Calu3 (cell line): Measurements from ENCODE around the gene IL1R2. TPM values are rescaled to one million over a fixed set of nuclear protein-coding genes. Genes with fewer than 3 reads are reported as not detected.

ENCODE experiments used
- BruUV-seq: library from RNA; stranded (reverse); fragments of 400-500 nt; replicated peaks from 2 replicates; lab custom pipeline; 2021; lab: Mats Ljungman, UMichigan
- CTCF ChIA-PET: fragments of 300-600 bp; sonication (Branson Sonifier 250); formaldehyde crosslinking; loops from one replicate; lab custom pipeline; 2022; ENCODE audit warnings: antibody characterized with exemption; lab: Charles Lee
- DNase-seq: peaks from one replicate; pipeline ENCODE4 v3.0.0; 2022
- H3K27ac Mint-ChIP-seq: one replicate; pipeline ENCODE4 v1.8.0; 2022; ENCODE audit warnings: mixed read lengths; ENCODE audit not compliant: unreplicated experiment
- H3K27me3 Mint-ChIP-seq: one replicate; pipeline ENCODE4 v1.8.0; 2022; ENCODE audit warnings: mixed read lengths; ENCODE audit not compliant: unreplicated experiment
- H3K36me3 Mint-ChIP-seq: one replicate; pipeline ENCODE4 v1.8.0; 2022; ENCODE audit warnings: mild to moderate bottlenecking, moderate library complexity, mixed read lengths; ENCODE audit not compliant: insufficient read depth, unreplicated experiment
- H3K4me1 Mint-ChIP-seq: one replicate; pipeline ENCODE4 v1.8.0; 2022; ENCODE audit warnings: mild to moderate bottlenecking, low read depth, mixed read lengths; ENCODE audit not compliant: unreplicated experiment
- H3K4me3 Mint-ChIP-seq: one replicate; pipeline ENCODE4 v1.8.0; 2022; ENCODE audit warnings: mild to moderate bottlenecking, low read depth, moderate library complexity, mixed read lengths; ENCODE audit not compliant: unreplicated experiment
- H3K9me3 Mint-ChIP-seq: one replicate; pipeline ENCODE4 v1.8.0; 2022; ENCODE audit warnings: low read depth, mixed read lengths; ENCODE audit not compliant: unreplicated experiment
- intact Hi-C: fragments of 100-400 bp; cut with micrococcal nuclease; formaldehyde crosslinking; loops from one replicate; pipeline ENCODE4 v1.10.0; 2022; ENCODE audit not compliant: unreplicated experiment
- total RNA-seq: library from RNA; stranded (reverse); gene quantifications from 2 replicates; pipeline ENCODE4 v1.2.3, GENCODE V29; 2022
- TF ChIP-seq, protein P1 (sequence below): fragments of 200-600 bp; IDR thresholded peaks from one replicate; pipeline ENCODE4 v1.8.0; 2022; ENCODE audit warnings: antibody characterized with exemption; ENCODE audit not compliant: unreplicated experiment

IL1R2 gene
- total RNA-seq, 1 experiment from 2014 or later = not detected

DNA sequence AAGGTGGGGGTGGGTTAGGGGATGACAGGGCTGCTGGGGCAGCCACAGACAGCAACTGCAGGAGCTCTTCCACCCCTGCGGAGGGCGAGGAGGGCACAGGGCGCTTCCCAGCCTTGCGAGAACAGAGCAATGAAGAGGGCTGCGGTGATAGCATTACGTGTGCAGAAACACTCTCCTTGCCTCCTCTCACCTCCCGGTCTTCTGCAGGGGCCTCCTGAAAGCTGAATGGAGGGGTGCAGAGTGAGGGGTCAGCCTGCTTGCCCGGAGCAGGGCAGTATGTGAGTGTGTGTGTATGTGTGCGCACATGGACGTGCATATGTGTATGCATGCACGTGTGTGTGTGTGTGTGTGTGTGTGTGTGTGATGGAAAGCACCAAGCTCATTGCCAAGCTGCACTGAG is 29.5 kb upstream of the IL1R2 start:
- Mint-ChIP-seq H3K27me3 (peaks cover 44% of the 10 kb centered on the region), H3K27ac (no peak overlapping the region), H3K4me3 (no peak overlapping the region), H3K9me3 (no peaks in the 10 kb centered on the region), H3K36me3 (no peaks in the 10 kb centered on the region), H3K4me1 (no peaks in the 10 kb centered on the region)
- CTCF ChIA-PET = no interaction called here
- DNase-seq = no peak
- TF ChIP-seq, protein P1, sequence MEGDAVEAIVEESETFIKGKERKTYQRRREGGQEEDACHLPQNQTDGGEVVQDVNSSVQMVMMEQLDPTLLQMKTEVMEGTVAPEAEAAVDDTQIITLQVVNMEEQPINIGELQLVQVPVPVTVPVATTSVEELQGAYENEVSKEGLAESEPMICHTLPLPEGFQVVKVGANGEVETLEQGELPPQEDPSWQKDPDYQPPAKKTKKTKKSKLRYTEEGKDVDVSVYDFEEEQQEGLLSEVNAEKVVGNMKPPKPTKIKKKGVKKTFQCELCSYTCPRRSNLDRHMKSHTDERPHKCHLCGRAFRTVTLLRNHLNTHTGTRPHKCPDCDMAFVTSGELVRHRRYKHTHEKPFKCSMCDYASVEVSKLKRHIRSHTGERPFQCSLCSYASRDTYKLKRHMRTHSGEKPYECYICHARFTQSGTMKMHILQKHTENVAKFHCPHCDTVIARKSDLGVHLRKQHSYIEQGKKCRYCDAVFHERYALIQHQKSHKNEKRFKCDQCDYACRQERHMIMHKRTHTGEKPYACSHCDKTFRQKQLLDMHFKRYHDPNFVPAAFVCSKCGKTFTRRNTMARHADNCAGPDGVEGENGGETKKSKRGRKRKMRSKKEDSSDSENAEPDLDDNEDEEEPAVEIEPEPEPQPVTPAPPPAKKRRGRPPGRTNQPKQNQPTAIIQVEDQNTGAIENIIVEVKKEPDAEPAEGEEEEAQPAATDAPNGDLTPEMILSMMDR = no peak
- intact Hi-C loops = no loop called here
- no TSS peak for BruUV-seq

DNA sequence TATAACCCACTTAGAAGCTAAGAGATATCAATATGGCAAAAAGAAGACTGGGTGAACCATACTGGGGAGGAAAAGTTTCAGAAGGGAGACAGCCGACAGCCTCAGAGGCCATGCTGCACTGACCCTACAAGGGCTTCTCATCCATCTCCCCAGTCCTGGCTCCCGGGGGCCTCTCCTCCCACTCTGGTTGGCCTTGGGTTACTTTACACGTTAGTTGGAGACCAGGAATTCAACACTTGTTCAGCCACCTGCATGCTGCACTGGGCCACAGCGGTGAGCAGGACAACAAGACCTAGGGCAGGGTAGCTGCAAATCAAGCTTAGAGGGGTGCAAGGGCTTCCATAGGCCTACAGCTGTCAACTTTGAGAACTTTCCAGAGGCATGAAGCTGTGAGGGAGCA is 28.6 kb upstream of the IL1R2 start:
- H3K36me3 Mint-ChIP-seq = no peaks in the 10 kb centered on the region
- no peak overlapping the region for H3K4me3 Mint-ChIP-seq
- intact Hi-C loops = no loop called here
- CTCF ChIA-PET = no interaction called here
- H3K4me1 Mint-ChIP-seq = no peaks in the 10 kb centered on the region
- H3K9me3 Mint-ChIP-seq = no peaks in the 10 kb centered on the region
- peaks cover 53% of the 10 kb centered on the region for H3K27me3 Mint-ChIP-seq
- TF ChIP-seq, protein P1 = no peak
- BruUV-seq = no TSS peak
- no peak for DNase-seq
- H3K27ac Mint-ChIP-seq = no peak overlapping the region

DNA sequence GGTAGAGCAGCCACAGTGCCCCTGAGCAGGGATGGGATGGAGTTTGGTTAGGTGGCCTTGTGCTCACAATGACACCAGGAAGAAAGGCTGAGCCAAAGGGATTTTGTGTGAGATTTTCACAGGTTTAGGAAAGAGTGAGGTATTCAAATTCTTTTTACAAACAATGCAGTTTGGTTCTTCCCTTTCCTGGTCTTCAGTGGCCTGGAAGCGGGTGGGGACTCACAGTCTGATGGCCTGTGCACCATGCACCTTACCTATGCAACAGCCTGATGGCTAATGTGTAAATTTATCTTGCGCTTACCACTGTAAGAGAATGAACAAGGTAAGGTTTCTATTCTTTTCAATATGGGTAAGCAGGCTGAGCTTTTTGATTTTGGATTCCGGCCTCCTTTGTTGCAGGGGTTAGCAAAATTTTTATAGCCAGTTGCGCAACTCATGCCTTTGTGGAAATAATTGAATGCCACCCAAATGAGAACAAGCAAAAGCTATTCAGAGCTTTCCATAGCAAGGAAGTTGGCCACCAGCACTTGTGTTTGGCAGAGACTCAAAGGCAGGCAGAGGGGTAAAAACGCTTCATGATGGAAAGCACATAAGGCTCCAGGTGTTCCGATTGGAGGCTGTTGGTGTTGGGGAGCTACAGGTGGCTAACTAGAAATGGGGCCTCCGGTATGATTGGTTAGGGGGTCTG is 23.8 kb upstream of the IL1R2 start:
- Mint-ChIP-seq H3K9me3 (peaks cover 12% of the 10 kb centered on the region), H3K4me1 (no peaks in the 10 kb centered on the region), H3K27ac (no peak overlapping the region), H3K4me3 (no peak overlapping the region), H3K36me3 (no peaks in the 10 kb centered on the region), H3K27me3 (peaks cover 94% of the 10 kb centered on the region)
- no peak for DNase-seq
- TF ChIP-seq, protein P1 = no peak
- intact Hi-C loops = no loop called here
- CTCF ChIA-PET = no interaction called here
- BruUV-seq = no TSS peak

DNA sequence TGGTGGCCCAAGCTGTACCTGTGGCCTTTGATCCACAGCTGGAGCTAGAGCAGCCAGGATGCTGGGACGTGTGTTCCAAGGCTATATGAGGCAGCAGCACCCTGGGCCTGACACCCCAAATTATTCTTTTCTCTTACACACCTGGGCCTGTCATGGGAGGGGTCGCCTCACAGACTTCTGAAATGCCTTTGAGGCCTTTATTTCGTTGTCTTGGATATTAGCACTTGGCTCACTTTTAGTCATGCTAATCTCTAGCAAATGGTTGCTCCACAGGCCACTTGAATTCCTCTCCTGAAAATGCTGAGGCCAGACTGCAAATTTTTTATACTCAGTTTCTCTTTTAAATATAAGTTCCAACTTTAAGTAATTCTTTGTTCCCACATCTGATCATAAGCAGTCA is 22.0 kb upstream of the IL1R2 start:
- TF ChIP-seq, protein P1 = no peak
- no TSS peak for BruUV-seq
- H3K4me3 Mint-ChIP-seq = no peak overlapping the region
- H3K36me3 Mint-ChIP-seq = no peaks in the 10 kb centered on the region
- no peak overlapping the region for H3K27ac Mint-ChIP-seq
- H3K9me3 Mint-ChIP-seq = peaks cover 12% of the 10 kb centered on the region
- no peaks in the 10 kb centered on the region for H3K4me1 Mint-ChIP-seq
- DNase-seq = no peak
- H3K27me3 Mint-ChIP-seq = peaks cover 89% of the 10 kb centered on the region
- intact Hi-C loops = no loop called here
- CTCF ChIA-PET = no interaction called here
